Ascending aorta (tissue), 2 donors: ENCODE data around the gene RAPGEF4. TPM values are rescaled to one million over a fixed set of nuclear protein-coding genes. Genes with fewer than 3 reads are reported as not detected.

Source experiments
- DNase-seq, 2 donors: peaks; one replicate each; pipeline ENCODE4 v3.0.0-alpha.2; 2019; ENCODE audit warnings: low spot score in 2 of 2
- H3K27ac ChIP-seq, 2 donors: fragments of 200-600 bp; sonication (generic); one replicate each; pipeline ENCODE4 v1.5.1; 2016 to 2017; ENCODE audit warnings: mild to moderate bottlenecking in 1 of 2
- H3K27me3 ChIP-seq: fragments of 200-600 bp; sonication (generic); one replicate; pipeline ENCODE4 v1.5.1; 2017
- H3K36me3 ChIP-seq, 2 donors: fragments of 200-600 bp; sonication (generic); one replicate each; pipeline ENCODE4 v1.5.1; 2016
- H3K4me1 ChIP-seq, 2 donors: fragments of 200-600 bp; sonication (generic); one replicate each; pipeline ENCODE4 v1.5.1; 2016 to 2017; ENCODE audit warnings: mild to moderate bottlenecking in 1 of 2
- H3K4me3 ChIP-seq, 2 donors: fragments of 200-600 bp; sonication (generic); one replicate each; pipeline ENCODE4 v1.5.1; 2016 to 2017; ENCODE audit warnings: mild to moderate bottlenecking in 1 of 2
- H3K9me3 ChIP-seq, 2 donors: fragments of 200-600 bp; sonication (generic); one replicate each; pipeline ENCODE4 v1.5.1; 2016
- CTCF ChIP-seq, 3 experiments: fragments of 200-600 bp in 2 of 3; fragments of 450-650 bp in 1 of 3; sonication (generic) in 2 of 3; IDR thresholded peaks; one replicate each; pipeline ENCODE4 v1.5.1; 2016 to 2019; ENCODE audit warnings: antibody characterized with exemption in 3 of 3, mild to moderate bottlenecking in 1 of 3, moderate library complexity in 1 of 3
- intact Hi-C: fragments of 100-400 bp; cut with DNase I; formaldehyde crosslinking; loops from one replicate; pipeline ENCODE4 v1.15.1; 2023
- total RNA-seq: library from RNA; depleted of rRNA; stranded (reverse); fragments of >200 nt; gene quantifications from one replicate; pipeline ENCODE4 v1.1.0, GENCODE V29; 2016

Gene RAPGEF4
- total RNA-seq, 1 donor from 2014 or later, result 79.9 TPM

GRCh38 chr2:172993139-172993538, 257.5 kb downstream of the RAPGEF4 start:
- Histone ChIP-seq H3K9me3 (no peaks in the 10 kb centered on the region), H3K4me1 (peaks cover 0 to 8% of the 10 kb centered on the region in 2 donors), H3K27ac (no peak overlapping the region), H3K36me3 (no peaks in the 10 kb centered on the region), H3K27me3 (no peaks in the 10 kb centered on the region), H3K4me3 (no peak overlapping the region)
- intact Hi-C loops, result no loop called here
- DNase-seq, result no peak
- no peak for TF ChIP-seq CTCF (IDR thresholded peaks at IDR 0.05)

GRCh38 chr2:172993931-172994717, 258.5 kb downstream of the RAPGEF4 start:
- H3K9me3 ChIP-seq, result no peaks in the 10 kb centered on the region
- peaks cover 0 to 8% of the 10 kb centered on the region in 2 donors for H3K4me1 ChIP-seq
- intact Hi-C loops, result no loop called here
- H3K36me3 ChIP-seq, result no peaks in the 10 kb centered on the region
- no peaks in the 10 kb centered on the region for H3K27me3 ChIP-seq
- no peak overlapping the region for H3K4me3 ChIP-seq
- DNase-seq, result no peak
- TF ChIP-seq CTCF (IDR thresholded peaks at IDR 0.05), result no peak
- H3K27ac ChIP-seq, result no peak overlapping the region

GRCh38 chr2:172994864-172995263, 259.2 kb downstream of the RAPGEF4 start:
- no peaks in the 10 kb centered on the region for H3K9me3 ChIP-seq
- H3K27ac ChIP-seq, result no peak overlapping the region
- no peak overlapping the region for H3K4me3 ChIP-seq
- intact Hi-C loops, result no loop called here
- H3K4me1 ChIP-seq, result peaks cover 0 to 8% of the 10 kb centered on the region in 2 donors
- no peak for DNase-seq
- H3K27me3 ChIP-seq, result no peaks in the 10 kb centered on the region
- no peak for TF ChIP-seq CTCF (IDR thresholded peaks at IDR 0.05)
- no peaks in the 10 kb centered on the region for H3K36me3 ChIP-seq

- Histone ChIP-seq H3K36me3 (no peaks in the 10 kb centered on the region), H3K4me3 (no peak overlapping the region), H3K27me3 (no peaks in the 10 kb centered on the region), H3K9me3 (no peaks in the 10 kb centered on the region), H3K4me1 (peaks cover 0 to 8% of the 10 kb centered on the region in 2 donors), H3K27ac (no peak overlapping the region)
- intact Hi-C loops, result no loop called here
- TF ChIP-seq CTCF (IDR thresholded peaks at IDR 0.05), result peak in 1 of 3 experiments; percentile 26
- peak in 1 of 2 donors; percentile 74 for DNase-seq
Observed at GRCh38 chr2:172995323-172996244, 259.9 kb downstream of the RAPGEF4 start.

- intact Hi-C loops, result no loop called here
- no peaks in the 10 kb centered on the region for H3K9me3 ChIP-seq
- no peak overlapping the region for H3K27ac ChIP-seq
- H3K27me3 ChIP-seq, result no peaks in the 10 kb centered on the region
- no peak overlapping the region for H3K4me3 ChIP-seq
- no peaks in the 10 kb centered on the region for H3K36me3 ChIP-seq
- DNase-seq, result no peak
- H3K4me1 ChIP-seq, result peaks cover 0 to 8% of the 10 kb centered on the region in 2 donors
- TF ChIP-seq CTCF (IDR thresholded peaks at IDR 0.05), result no peak
Observed at GRCh38 chr2:172996387-172996961, 260.8 kb downstream of the RAPGEF4 start.
